ENCODE data around the gene COL27A1. TPM values are rescaled to one million over a fixed set of nuclear protein-coding genes. Genes with fewer than 3 reads are reported as not detected.

The COL27A1 gene
- total RNA-seq, 1 donor from 2014 or later: 4.3 TPM

DNA sequence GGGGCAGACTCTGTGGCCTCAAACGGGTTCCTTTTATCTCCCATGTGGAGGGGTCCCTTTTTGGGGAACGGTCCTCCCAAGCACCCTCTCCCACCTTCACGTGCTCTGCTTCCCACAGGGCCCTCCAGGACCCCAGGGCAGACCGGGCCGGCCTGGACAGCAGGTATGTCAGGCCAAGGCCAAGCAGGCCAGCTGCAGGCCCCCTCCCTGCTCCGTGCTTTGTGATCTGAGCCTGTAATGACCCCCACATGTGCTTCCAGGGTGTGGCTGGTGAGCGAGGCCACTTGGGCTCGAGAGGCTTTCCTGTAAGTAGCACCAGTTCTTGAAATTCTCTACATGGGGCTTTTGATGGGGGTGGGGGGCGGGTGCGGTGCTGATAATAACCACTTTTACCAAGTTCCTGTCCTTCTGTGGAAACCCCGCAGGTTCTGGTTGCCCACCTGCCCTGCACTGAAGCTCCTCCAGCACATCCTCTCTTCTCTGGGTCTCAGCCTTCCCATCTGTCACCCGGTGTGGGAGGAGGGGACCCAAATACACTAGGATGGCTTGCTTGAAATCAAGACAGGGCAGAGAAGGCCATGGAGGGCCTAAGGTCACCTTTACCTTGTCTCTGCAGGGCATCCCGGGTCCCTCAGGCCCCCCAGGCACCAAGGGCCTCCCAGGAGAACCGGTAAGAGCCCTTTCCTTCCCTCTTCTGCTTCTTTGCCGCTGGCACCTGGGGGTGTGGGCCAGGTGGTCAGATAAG, 109.6 kb downstream of the COL27A1 start:
- Histone ChIP-seq H3K27me3 (no peaks in the 10 kb centered on the region), H3K4me3 (no peak overlapping the region), H2AFZ (replicated peaks) (no peak overlapping the region), H3K79me2 (ENCODE audit: low read depth) (no peaks in the 10 kb centered on the region), H3K9ac (no peak overlapping the region), H4K20me1 (ENCODE audit: low read depth) (no peaks in the 10 kb centered on the region), H3F3A (ENCODE audit: low read depth) (peaks cover 13% of the 10 kb centered on the region), H3K4me2 (peak overlapping the region; percentile 28), H3K36me3 (no peaks in the 10 kb centered on the region), H3K27ac (no peak overlapping the region), H3K4me1 (peaks cover 15% of the 10 kb centered on the region), H3K9me3 (ENCODE audit: low read depth) (no peaks in the 10 kb centered on the region)
- H3K36me3 Mint-ChIP-seq: peaks cover 10% of the 10 kb centered on the region
- no peaks in the 10 kb centered on the region for H3K9me3 Mint-ChIP-seq
- H3K27me3 Mint-ChIP-seq (ENCODE audit: insufficient read depth, low read depth): peaks cover 3% of the 10 kb centered on the region
- TF ChIP-seq EZH2 (IDR thresholded peaks at IDR 0.05): no peak
- TF ChIP-seq EZH2phosphoT487 (IDR thresholded peaks at IDR 0.05): no peak
- TF ChIP-seq CTCF (IDR thresholded peaks at IDR 0.05): no peak
- H3K4me1 Mint-ChIP-seq: peaks cover 10% of the 10 kb centered on the region
- no peak overlapping the region for H3K4me3 Mint-ChIP-seq
- no peak overlapping the region for H3K27ac Mint-ChIP-seq
- DNase-seq (ENCODE audit: low spot score): no peak

GRCh38 chr9:114266969-114267368, 111.6 kb downstream of the COL27A1 start:
- H3K4me3 Mint-ChIP-seq: no peak overlapping the region
- no peaks in the 10 kb centered on the region for H4K20me1 ChIP-seq (ENCODE audit: low read depth)
- no peak overlapping the region for H2AFZ ChIP-seq (replicated peaks)
- H3K36me3 Mint-ChIP-seq: peaks cover 12% of the 10 kb centered on the region
- H3F3A ChIP-seq (ENCODE audit: low read depth): peaks cover 13% of the 10 kb centered on the region
- no peak overlapping the region for H3K27ac ChIP-seq
- H3K79me2 ChIP-seq (ENCODE audit: low read depth): no peaks in the 10 kb centered on the region
- H3K4me1 Mint-ChIP-seq: peaks cover 10% of the 10 kb centered on the region
- DNase-seq (ENCODE audit: low spot score): no peak
- H3K27ac Mint-ChIP-seq: no peak overlapping the region
- H3K4me3 ChIP-seq: no peak overlapping the region
- no peak for TF ChIP-seq EZH2phosphoT487 (IDR thresholded peaks at IDR 0.05)
- TF ChIP-seq CTCF (IDR thresholded peaks at IDR 0.05): no peak
- TF ChIP-seq EZH2 (IDR thresholded peaks at IDR 0.05): no peak
- H3K27me3 ChIP-seq: no peaks in the 10 kb centered on the region
- H3K9ac ChIP-seq: no peak overlapping the region
- no peaks in the 10 kb centered on the region for H3K9me3 ChIP-seq (ENCODE audit: low read depth)
- H3K27me3 Mint-ChIP-seq (ENCODE audit: insufficient read depth, low read depth): peaks cover 7% of the 10 kb centered on the region
- no peak overlapping the region for H3K4me2 ChIP-seq
- H3K9me3 Mint-ChIP-seq: no peaks in the 10 kb centered on the region
- H3K4me1 ChIP-seq: peaks cover 15% of the 10 kb centered on the region
- no peaks in the 10 kb centered on the region for H3K36me3 ChIP-seq

DNA sequence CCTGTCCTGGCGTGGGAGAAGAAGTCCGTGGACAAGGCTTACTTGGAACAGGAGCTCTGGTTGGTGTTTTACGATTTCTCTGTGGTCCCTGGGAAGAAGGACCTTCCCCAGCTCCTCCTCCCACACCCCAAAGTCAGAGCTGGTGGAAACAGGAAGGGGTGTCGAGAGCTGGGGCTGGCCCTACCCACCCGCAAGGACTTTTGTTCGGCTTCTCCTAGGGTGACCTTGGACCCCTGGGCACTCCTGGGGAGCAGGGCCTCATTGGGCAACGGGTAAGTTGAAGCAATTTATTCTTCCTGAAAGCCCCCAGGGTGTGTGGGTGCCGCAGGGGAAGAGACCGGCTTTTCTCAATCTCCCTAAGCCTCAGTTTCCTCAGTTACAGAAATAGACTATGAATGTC, 113.7 kb downstream of the COL27A1 start:
- no peak overlapping the region for H3K9ac ChIP-seq
- no peaks in the 10 kb centered on the region for H3K36me3 ChIP-seq
- Mint-ChIP-seq H3K36me3 (peaks cover 16% of the 10 kb centered on the region), H3K27ac (no peak overlapping the region), H3K4me3 (no peak overlapping the region), H3K9me3 (no peaks in the 10 kb centered on the region), H3K27me3 (ENCODE audit: insufficient read depth, low read depth) (peaks cover 7% of the 10 kb centered on the region), H3K4me1 (peaks cover 13% of the 10 kb centered on the region)
- no peaks in the 10 kb centered on the region for H3K27me3 ChIP-seq
- TF ChIP-seq CTCF (IDR thresholded peaks at IDR 0.05) (no peak), EZH2phosphoT487 (IDR thresholded peaks at IDR 0.05) (no peak), EZH2 (IDR thresholded peaks at IDR 0.05) (no peak)
- H3K79me2 ChIP-seq (ENCODE audit: low read depth): no peaks in the 10 kb centered on the region
- H3K27ac ChIP-seq: no peak overlapping the region
- H3K4me3 ChIP-seq: no peak overlapping the region
- H3K4me1 ChIP-seq: peaks cover 10% of the 10 kb centered on the region
- no peaks in the 10 kb centered on the region for H3K9me3 ChIP-seq (ENCODE audit: low read depth)
- H3F3A ChIP-seq (ENCODE audit: low read depth): peaks cover 4% of the 10 kb centered on the region
- H3K4me2 ChIP-seq: no peak overlapping the region
- no peaks in the 10 kb centered on the region for H4K20me1 ChIP-seq (ENCODE audit: low read depth)
- DNase-seq (ENCODE audit: low spot score): no peak
- H2AFZ ChIP-seq (replicated peaks): no peak overlapping the region
